ENCODE data around the gene KLK7.

KLK7 gene

GRCh38 chr19:51010066-51010795 is 26.5 kb upstream of the KLK7 start:
- no peaks in the 10 kb centered on the region for H3K4me1 ChIP-seq (ENCODE audit: insufficient read depth, insufficient read length)
- H3K9ac ChIP-seq (ENCODE audit: insufficient read length, low read depth) = no peak overlapping the region
- TF ChIP-seq YY1 (IDR thresholded peaks at IDR 0.05; ENCODE audit: insufficient read depth, insufficient read length) (no peak), ZNF274 (IDR thresholded peaks at IDR 0.05; ENCODE audit: low read depth, low read length) (no peak), SUZ12 (IDR thresholded peaks at IDR 0.05; ENCODE audit: extremely low read depth, insufficient read depth, insufficient read length) (no peak)
- no peaks in the 10 kb centered on the region for H3K9me3 ChIP-seq (ENCODE audit: insufficient read depth, low read length)
- no peak for DNase-seq (ENCODE audit: low read depth, low spot score)
- peaks cover 5% of the 10 kb centered on the region for H3K27me3 ChIP-seq (ENCODE audit: insufficient read depth, insufficient read length)
- no peak overlapping the region for H3K4me3 ChIP-seq (ENCODE audit: insufficient read length, low read depth)
- H3K36me3 ChIP-seq (ENCODE audit: insufficient read depth, insufficient read length, low read length) = no peaks in the 10 kb centered on the region

- TF ChIP-seq YY1 (IDR thresholded peaks at IDR 0.05; ENCODE audit: insufficient read depth, insufficient read length) = no peak
- TF ChIP-seq SUZ12 (IDR thresholded peaks at IDR 0.05; ENCODE audit: extremely low read depth, insufficient read depth, insufficient read length) = no peak
- peaks cover 5% of the 10 kb centered on the region for H3K27me3 ChIP-seq (ENCODE audit: insufficient read depth, insufficient read length)
- no peaks in the 10 kb centered on the region for H3K36me3 ChIP-seq (ENCODE audit: insufficient read depth, insufficient read length, low read length)
- no peak for DNase-seq (ENCODE audit: low read depth, low spot score)
- H3K4me1 ChIP-seq (ENCODE audit: insufficient read depth, insufficient read length) = no peaks in the 10 kb centered on the region
- no peak overlapping the region for H3K4me3 ChIP-seq (ENCODE audit: insufficient read length, low read depth)
- no peaks in the 10 kb centered on the region for H3K9me3 ChIP-seq (ENCODE audit: insufficient read depth, low read length)
- H3K9ac ChIP-seq (ENCODE audit: insufficient read length, low read depth) = no peak overlapping the region
Measured at GRCh38 chr19:51009061-51009891, 25.6 kb upstream of the KLK7 start.

GRCh38 chr19:51007488-51007887 is 23.8 kb upstream of the KLK7 start:
- H3K4me1 ChIP-seq (ENCODE audit: insufficient read depth, insufficient read length) = no peaks in the 10 kb centered on the region
- TF ChIP-seq SUZ12 (IDR thresholded peaks at IDR 0.05; ENCODE audit: extremely low read depth, insufficient read depth, insufficient read length) (no peak), YY1 (IDR thresholded peaks at IDR 0.05; ENCODE audit: insufficient read depth, insufficient read length) (no peak), ZNF274 (IDR thresholded peaks at IDR 0.05; ENCODE audit: low read depth, low read length) (no peak)
- peaks cover 5% of the 10 kb centered on the region for H3K27me3 ChIP-seq (ENCODE audit: insufficient read depth, insufficient read length)
- no peak overlapping the region for H3K4me3 ChIP-seq (ENCODE audit: insufficient read length, low read depth)
- H3K9ac ChIP-seq (ENCODE audit: insufficient read length, low read depth) = no peak overlapping the region
- no peaks in the 10 kb centered on the region for H3K36me3 ChIP-seq (ENCODE audit: insufficient read depth, insufficient read length, low read length)
- no peak for DNase-seq (ENCODE audit: low read depth, low spot score)
- H3K9me3 ChIP-seq (ENCODE audit: insufficient read depth, low read length) = no peaks in the 10 kb centered on the region

GRCh38 chr19:51006406-51006805 is 22.7 kb upstream of the KLK7 start:
- Histone ChIP-seq H3K4me3 (ENCODE audit: insufficient read length, low read depth) (no peak overlapping the region), H3K27me3 (ENCODE audit: insufficient read depth, insufficient read length) (peaks cover 5% of the 10 kb centered on the region), H3K36me3 (ENCODE audit: insufficient read depth, insufficient read length, low read length) (no peaks in the 10 kb centered on the region), H3K9ac (ENCODE audit: insufficient read length, low read depth) (no peak overlapping the region), H3K9me3 (ENCODE audit: insufficient read depth, low read length) (no peaks in the 10 kb centered on the region), H3K4me1 (ENCODE audit: insufficient read depth, insufficient read length) (no peaks in the 10 kb centered on the region)
- DNase-seq (ENCODE audit: low read depth, low spot score) = no peak
- TF ChIP-seq YY1 (IDR thresholded peaks at IDR 0.05; ENCODE audit: insufficient read depth, insufficient read length) (no peak), ZNF274 (IDR thresholded peaks at IDR 0.05; ENCODE audit: low read depth, low read length) (no peak), SUZ12 (IDR thresholded peaks at IDR 0.05; ENCODE audit: extremely low read depth, insufficient read depth, insufficient read length) (no peak)

GRCh38 chr19:51005248-51005647 is 21.5 kb upstream of the KLK7 start:
- Histone ChIP-seq H3K27me3 (ENCODE audit: insufficient read depth, insufficient read length) (no peaks in the 10 kb centered on the region), H3K9me3 (ENCODE audit: insufficient read depth, low read length) (no peaks in the 10 kb centered on the region), H3K9ac (ENCODE audit: insufficient read length, low read depth) (no peak overlapping the region)

GRCh38 chr19:51003316-51003715 is 19.6 kb upstream of the KLK7 start:
- no peaks in the 10 kb centered on the region for H3K27me3 ChIP-seq (ENCODE audit: insufficient read depth, insufficient read length)
- H3K4me1 ChIP-seq (ENCODE audit: insufficient read depth, insufficient read length) = peaks cover 6% of the 10 kb centered on the region
- TF ChIP-seq SUZ12 (IDR thresholded peaks at IDR 0.05; ENCODE audit: extremely low read depth, insufficient read depth, insufficient read length) (no peak), YY1 (IDR thresholded peaks at IDR 0.05; ENCODE audit: insufficient read depth, insufficient read length) (no peak), ZNF274 (IDR thresholded peaks at IDR 0.05; ENCODE audit: low read depth, low read length) (no peak)
- no peak overlapping the region for H3K4me3 ChIP-seq (ENCODE audit: insufficient read length, low read depth)
- DNase-seq (ENCODE audit: low read depth, low spot score) = no peak
- peak overlapping the region; percentile 17 for H3K9ac ChIP-seq (ENCODE audit: insufficient read length, low read depth)
- no peaks in the 10 kb centered on the region for H3K9me3 ChIP-seq (ENCODE audit: insufficient read depth, low read length)
- H3K36me3 ChIP-seq (ENCODE audit: insufficient read depth, insufficient read length, low read length) = no peaks in the 10 kb centered on the region

More at GRCh38 chr19:51005248-51005647, 21.5 kb upstream of the KLK7 start:
- no peak overlapping the region for H3K4me3 ChIP-seq (ENCODE audit: insufficient read length, low read depth)
- peaks cover 5% of the 10 kb centered on the region for H3K4me1 ChIP-seq (ENCODE audit: insufficient read depth, insufficient read length)
- DNase-seq (ENCODE audit: low read depth, low spot score) = no peak
- H3K36me3 ChIP-seq (ENCODE audit: insufficient read depth, insufficient read length, low read length) = no peaks in the 10 kb centered on the region
- TF ChIP-seq ZNF274 (IDR thresholded peaks at IDR 0.05; ENCODE audit: low read depth, low read length) (no peak), SUZ12 (IDR thresholded peaks at IDR 0.05; ENCODE audit: extremely low read depth, insufficient read depth, insufficient read length) (no peak), YY1 (IDR thresholded peaks at IDR 0.05; ENCODE audit: insufficient read depth, insufficient read length) (no peak)
